GM13976 (cell line): ENCODE data around the gene CT47C1.
A peak's percentile ranks its signal among the peaks of the same experiment; 100 is the strongest.

Experiments
- DNase-seq: peaks from one replicate; pipeline ENCODE4 v3.0.0; 2012; ENCODE audit warnings: low spot score
- in situ Hi-C: fragments of 300-500 bp; cut with MboI; formaldehyde crosslinking; loops from one replicate; pipeline ENCODE4 v1.12.0; 2022; ENCODE audit warnings: low sequenced_read_pairs, mixed read lengths, inconsistent platforms; ENCODE audit not compliant: unreplicated experiment
- TF ChIP-seq, protein P1 (sequence below): IDR thresholded peaks from 2 replicates; pipeline ENCODE4 v1.5.1; 2012; ENCODE audit warnings: borderline replicate concordance, mild to moderate bottlenecking; ENCODE audit not compliant: insufficient read depth; ENCODE audit errors: extremely low read depth, missing control alignments, control extremely low read depth

The CT47C1 gene

DNA sequence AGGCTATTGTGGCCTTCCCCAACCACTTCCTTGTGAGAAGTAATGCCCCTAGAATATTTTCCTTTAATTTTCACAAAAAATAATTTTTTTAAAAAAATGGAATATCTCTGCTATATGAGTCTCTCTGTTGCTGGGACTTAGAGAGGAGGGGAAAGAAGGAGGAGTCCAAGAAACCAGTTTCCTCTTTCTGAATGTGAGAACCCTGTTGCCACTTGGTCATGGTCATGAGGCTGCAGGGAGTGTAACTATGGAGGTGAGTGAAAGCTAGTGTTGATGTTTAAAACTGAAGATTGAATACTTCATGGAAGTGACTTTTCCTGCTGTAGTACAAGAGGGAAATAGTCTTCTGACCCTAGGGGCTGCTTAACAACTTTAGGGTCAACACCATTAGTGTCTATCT, 34.4 kb downstream of the CT47C1 start:
- no peak for DNase-seq
- in situ Hi-C loops, result no loop called here
- TF ChIP-seq, protein P1, sequence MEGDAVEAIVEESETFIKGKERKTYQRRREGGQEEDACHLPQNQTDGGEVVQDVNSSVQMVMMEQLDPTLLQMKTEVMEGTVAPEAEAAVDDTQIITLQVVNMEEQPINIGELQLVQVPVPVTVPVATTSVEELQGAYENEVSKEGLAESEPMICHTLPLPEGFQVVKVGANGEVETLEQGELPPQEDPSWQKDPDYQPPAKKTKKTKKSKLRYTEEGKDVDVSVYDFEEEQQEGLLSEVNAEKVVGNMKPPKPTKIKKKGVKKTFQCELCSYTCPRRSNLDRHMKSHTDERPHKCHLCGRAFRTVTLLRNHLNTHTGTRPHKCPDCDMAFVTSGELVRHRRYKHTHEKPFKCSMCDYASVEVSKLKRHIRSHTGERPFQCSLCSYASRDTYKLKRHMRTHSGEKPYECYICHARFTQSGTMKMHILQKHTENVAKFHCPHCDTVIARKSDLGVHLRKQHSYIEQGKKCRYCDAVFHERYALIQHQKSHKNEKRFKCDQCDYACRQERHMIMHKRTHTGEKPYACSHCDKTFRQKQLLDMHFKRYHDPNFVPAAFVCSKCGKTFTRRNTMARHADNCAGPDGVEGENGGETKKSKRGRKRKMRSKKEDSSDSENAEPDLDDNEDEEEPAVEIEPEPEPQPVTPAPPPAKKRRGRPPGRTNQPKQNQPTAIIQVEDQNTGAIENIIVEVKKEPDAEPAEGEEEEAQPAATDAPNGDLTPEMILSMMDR, result no peak

DNA sequence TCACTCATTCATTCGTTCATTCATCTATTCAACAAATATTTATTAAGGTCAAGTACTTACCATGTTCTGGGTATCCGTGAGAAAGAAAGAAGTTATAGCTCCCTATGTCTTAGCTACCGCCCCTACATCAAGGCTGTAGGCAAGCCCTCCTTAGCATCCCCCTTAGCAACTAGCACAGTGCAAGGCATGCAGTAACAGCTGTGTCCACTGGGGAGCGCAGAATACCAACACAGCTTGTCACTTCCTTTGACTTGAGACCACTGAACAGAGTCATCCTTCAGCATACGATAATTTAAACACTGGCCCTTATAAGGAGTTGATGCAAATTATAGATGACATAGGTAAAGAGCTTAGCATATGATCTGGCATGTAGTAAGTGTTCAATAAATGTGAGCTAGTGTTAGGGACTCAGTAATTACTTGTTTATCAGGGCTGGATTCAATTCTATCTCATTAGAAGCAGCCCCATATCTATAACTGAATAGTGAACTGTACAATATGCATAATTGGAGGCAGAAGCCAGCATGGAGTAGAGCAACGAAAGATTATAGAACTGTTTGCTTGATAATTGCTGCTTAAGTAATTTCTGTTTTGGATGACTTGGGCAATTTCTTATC, 46.1 kb downstream of the CT47C1 start:
- in situ Hi-C loops, result no loop called here
- DNase-seq, result peak; percentile 63
- TF ChIP-seq, protein P1, result peak; percentile 71

DNA sequence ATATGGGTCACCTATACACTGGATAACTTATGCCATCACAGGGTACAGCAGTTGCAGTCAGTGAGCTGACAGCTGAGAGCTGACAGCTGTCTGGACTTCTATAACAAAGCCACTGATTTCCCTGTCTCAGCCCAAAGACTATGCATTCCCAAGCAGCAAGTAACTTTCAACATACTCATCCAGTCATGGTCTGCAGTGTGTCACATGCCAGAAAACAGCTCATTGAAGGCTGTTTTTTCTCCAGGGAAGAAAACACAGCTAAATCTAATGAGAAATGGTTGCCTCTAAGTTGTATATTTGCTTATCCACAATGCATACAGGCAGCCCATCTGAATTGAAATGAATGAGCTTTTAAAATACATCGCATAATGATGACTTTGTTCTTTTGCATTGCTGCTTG, 48.5 kb downstream of the CT47C1 start:
- TF ChIP-seq, protein P1, result no peak
- in situ Hi-C loops, result no loop called here
- no peak for DNase-seq
